Keratinocyte (primary cell): ENCODE data around the gene SP5. TPM values are rescaled to one million over a fixed set of nuclear protein-coding genes. Genes with fewer than 3 reads are reported as not detected.
"Not testable (repeated sequence)": the region's sequence is repeated elsewhere in the genome, so short reads cannot be mapped to it uniquely, and the experiment has no call there.

Source experiments
- DNase-seq: peaks from one replicate; pipeline ENCODE4 v3.0.0-alpha.2; 2011; ENCODE audit warnings: low read depth, missing footprints, low spot score
- FAIRE-seq: peaks from 2 replicates; lab custom pipeline; 2011; peaks lifted over from hg19 to GRCh38; lab: Jason Lieb, UNC
- H2AFZ ChIP-seq: 2 replicates; pipeline ENCODE4 v1.6.0; 2012; ENCODE audit warnings: low read length, control low read depth, inconsistent platforms; ENCODE audit not compliant: control insufficient read depth
- H3K27ac ChIP-seq: 2 replicates; pipeline ENCODE4 v1.5.1; 2011; ENCODE audit warnings: low read length; ENCODE audit not compliant: control insufficient read depth, insufficient read depth
- H3K27me3 ChIP-seq: 3 replicates; pipeline ENCODE4 v1.6.0; 2011; ENCODE audit warnings: low read length; ENCODE audit not compliant: control insufficient read depth, insufficient read depth; ENCODE audit errors: extremely low read depth
- H3K36me3 ChIP-seq, 2 experiments: 2 replicates in 1 of 2; 3 replicates in 1 of 2; pipeline ENCODE4 v1.5.1; 2011; ENCODE audit warnings: low read length in 2 of 2, mild to moderate bottlenecking in 1 of 2; ENCODE audit not compliant: control insufficient read depth in 2 of 2, insufficient read depth in 2 of 2; ENCODE audit errors: extremely low read depth in 1 of 2
- H3K4me1 ChIP-seq: 3 replicates; pipeline ENCODE4 v1.5.1; 2011; ENCODE audit warnings: low read length; ENCODE audit not compliant: control insufficient read depth, insufficient read depth; ENCODE audit errors: extremely low read depth
- H3K4me2 ChIP-seq: 3 replicates; pipeline ENCODE4 v1.6.0; 2011; ENCODE audit warnings: low read depth, low read length; ENCODE audit not compliant: control insufficient read depth, insufficient read depth; ENCODE audit errors: extremely low read depth
- H3K4me3 ChIP-seq, 3 experiments: fragments of 200-600 bp in 1 of 3; sonication (generic) in 1 of 3; 2 replicates in 2 of 3; 3 replicates in 1 of 3; pipeline ENCODE4 v1.5.1; 2011 to 2016; ENCODE audit warnings: low read length in 3 of 3, mild to moderate bottlenecking in 3 of 3, control low read depth in 2 of 3, inconsistent platforms in 1 of 3, low read depth in 1 of 3, mixed read lengths in 1 of 3, mixed run types in 1 of 3, moderate library complexity in 1 of 3; ENCODE audit not compliant: control insufficient read depth in 2 of 3, insufficient read depth in 2 of 3; ENCODE audit errors: extremely low read depth in 1 of 3
- H3K79me2 ChIP-seq: 2 replicates; pipeline ENCODE4 v1.6.0; 2012; ENCODE audit warnings: low read length; ENCODE audit not compliant: control insufficient read depth, insufficient read depth
- H3K9ac ChIP-seq: 3 replicates; pipeline ENCODE4 v1.6.0; 2011; ENCODE audit warnings: low read length; ENCODE audit not compliant: control insufficient read depth, insufficient read depth; ENCODE audit errors: extremely low read depth
- H3K9me1 ChIP-seq: 3 replicates; pipeline ENCODE4 v1.6.0; 2011; ENCODE audit warnings: low read length; ENCODE audit not compliant: control insufficient read depth, insufficient read depth; ENCODE audit errors: extremely low read depth
- H3K9me3 ChIP-seq: 2 replicates; pipeline ENCODE4 v1.5.1; 2012; ENCODE audit warnings: low read depth, low read length; ENCODE audit not compliant: control insufficient read depth
- H4K20me1 ChIP-seq: 3 replicates; pipeline ENCODE4 v1.6.0; 2011; ENCODE audit warnings: low read length; ENCODE audit not compliant: control insufficient read depth, insufficient read depth; ENCODE audit errors: extremely low read depth
- EZH2 ChIP-seq: IDR thresholded peaks from one replicate; pipeline ENCODE4 v1.6.1; 2012; ENCODE audit warnings: inconsistent platforms, mild to moderate bottlenecking, low read length, moderate library complexity
- dilution Hi-C: fragments of 300-500 bp; cut with MboI; formaldehyde crosslinking; loops from one replicate; pipeline ENCODE4 v1.7.0; 2020; ENCODE audit warnings: low sequenced_read_pairs; ENCODE audit not compliant: extremely low pct_ligation_motif_present
- polyA plus RNA-seq, 5 experiments: library from polyadenylated mRNA; depleted of rRNA in 3 of 5; stranded (reverse) in 3 of 5; stranded (forward) in 1 of 5; unstranded in 1 of 5; fragments of >200 nt; gene quantifications; 1 replicate in 1 of 5; 2 replicates in 3 of 5; 3 replicates in 1 of 5; pipeline versions ENCODE4 v1.2.1 to v1.2.3, GENCODE V29; 2011 to 2012; ENCODE audit warnings: missing spikeins in 2 of 5, low read depth in 1 of 5, low replicate concordance in 1 of 5
- TF ChIP-seq, protein P1 (sequence below), 3 experiments: IDR thresholded peaks in 1 of 3; conservative IDR thresholded peaks in 1 of 3; optimal IDR thresholded peaks in 1 of 3; 2 replicates in 2 of 3; 3 replicates in 1 of 3; pipeline versions ENCODE3 to v1.5.1; 2011; ENCODE audit warnings: low read length in 3 of 3, mild to moderate bottlenecking in 3 of 3, moderate library complexity in 2 of 3, control low read depth in 1 of 3, inconsistent platforms in 1 of 3; ENCODE audit not compliant: insufficient read depth in 2 of 3; ENCODE audit errors: extremely low read depth in 1 of 3

Gene SP5
- polyA plus RNA-seq, 1 donor (not counting 4 experiments of a cell fraction or from before 2014, with no cell fraction given) = not detected

DNA sequence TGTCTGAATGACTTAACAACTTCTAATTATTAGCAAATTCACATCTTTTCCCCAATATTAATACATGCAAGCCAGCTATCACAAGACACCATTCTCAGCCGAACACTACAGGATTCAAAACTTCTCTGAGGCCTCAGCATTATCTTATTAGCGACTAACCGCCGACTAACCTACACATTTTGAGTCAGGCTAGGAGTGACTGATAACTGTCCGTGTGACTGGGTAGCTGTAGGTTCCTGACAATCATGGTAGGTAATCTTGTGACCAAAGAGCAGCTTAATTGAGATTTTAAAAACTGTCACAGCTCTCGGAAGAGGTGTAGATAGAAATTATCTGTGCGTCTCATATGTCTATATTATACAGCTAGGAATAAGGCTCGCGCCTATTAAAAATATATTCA, 44.1 kb upstream of the SP5 start:
- dilution Hi-C loops = no loop called here
- TF ChIP-seq, protein P1, sequence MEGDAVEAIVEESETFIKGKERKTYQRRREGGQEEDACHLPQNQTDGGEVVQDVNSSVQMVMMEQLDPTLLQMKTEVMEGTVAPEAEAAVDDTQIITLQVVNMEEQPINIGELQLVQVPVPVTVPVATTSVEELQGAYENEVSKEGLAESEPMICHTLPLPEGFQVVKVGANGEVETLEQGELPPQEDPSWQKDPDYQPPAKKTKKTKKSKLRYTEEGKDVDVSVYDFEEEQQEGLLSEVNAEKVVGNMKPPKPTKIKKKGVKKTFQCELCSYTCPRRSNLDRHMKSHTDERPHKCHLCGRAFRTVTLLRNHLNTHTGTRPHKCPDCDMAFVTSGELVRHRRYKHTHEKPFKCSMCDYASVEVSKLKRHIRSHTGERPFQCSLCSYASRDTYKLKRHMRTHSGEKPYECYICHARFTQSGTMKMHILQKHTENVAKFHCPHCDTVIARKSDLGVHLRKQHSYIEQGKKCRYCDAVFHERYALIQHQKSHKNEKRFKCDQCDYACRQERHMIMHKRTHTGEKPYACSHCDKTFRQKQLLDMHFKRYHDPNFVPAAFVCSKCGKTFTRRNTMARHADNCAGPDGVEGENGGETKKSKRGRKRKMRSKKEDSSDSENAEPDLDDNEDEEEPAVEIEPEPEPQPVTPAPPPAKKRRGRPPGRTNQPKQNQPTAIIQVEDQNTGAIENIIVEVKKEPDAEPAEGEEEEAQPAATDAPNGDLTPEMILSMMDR (optimal IDR thresholded peaks at IDR 0.05 in 1 of 3, IDR thresholded peaks at IDR 0.05 in 1 of 3, conservative IDR thresholded peaks at IDR 0.05 in 1 of 3; ENCODE audit: extremely low read depth in 1 of 3, insufficient read depth in 2 of 3, low read length in 3 of 3) = no peak
- no peak for TF ChIP-seq EZH2
- Histone ChIP-seq H3K9me1 (no peaks in the 10 kb centered on the region), H3K27ac (no peak overlapping the region), H2AFZ (no peak overlapping the region), H3K36me3 (no peaks in the 10 kb centered on the region), H3K27me3 (no peaks in the 10 kb centered on the region), H3K4me2 (no peak overlapping the region), H3K4me1 (no peaks in the 10 kb centered on the region), H3K9me3 (no peaks in the 10 kb centered on the region), H3K4me3 (no peak overlapping the region), H4K20me1 (no peaks in the 10 kb centered on the region), H3K9ac (no peak overlapping the region), H3K79me2 (no peaks in the 10 kb centered on the region)
- DNase-seq (no peak), FAIRE-seq (no peak)

DNA sequence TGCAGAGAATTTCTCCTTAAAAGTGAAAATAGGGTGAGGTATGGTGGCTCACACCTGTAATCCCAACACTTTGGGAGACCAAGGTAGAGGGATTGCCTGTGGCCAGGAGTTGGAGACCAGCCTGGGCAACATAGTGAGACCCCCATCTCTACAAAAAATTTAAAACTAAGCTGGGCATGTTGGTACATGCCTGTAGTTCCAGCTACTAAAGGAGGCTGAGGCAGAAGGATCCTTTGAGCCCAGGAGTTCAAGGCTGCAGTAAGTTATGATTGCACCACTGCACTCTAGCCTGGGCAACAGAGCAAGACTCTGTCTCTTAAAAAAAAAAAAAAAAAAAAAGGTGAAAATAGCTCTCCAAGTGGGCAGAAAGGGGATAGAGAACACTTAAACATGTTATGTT, 40.9 kb upstream of the SP5 start:
- dilution Hi-C loops, H3K9me3 ChIP-seq, H3K4me2 ChIP-seq, H3K36me3 ChIP-seq, H3K9me1 ChIP-seq, H3K4me3 ChIP-seq, H3K79me2 ChIP-seq, H3K4me1 ChIP-seq, FAIRE-seq, H3K27me3 ChIP-seq, DNase-seq, H3K27ac ChIP-seq, H2AFZ ChIP-seq, H3K9ac ChIP-seq, H4K20me1 ChIP-seq: not testable (repeated sequence)

DNA sequence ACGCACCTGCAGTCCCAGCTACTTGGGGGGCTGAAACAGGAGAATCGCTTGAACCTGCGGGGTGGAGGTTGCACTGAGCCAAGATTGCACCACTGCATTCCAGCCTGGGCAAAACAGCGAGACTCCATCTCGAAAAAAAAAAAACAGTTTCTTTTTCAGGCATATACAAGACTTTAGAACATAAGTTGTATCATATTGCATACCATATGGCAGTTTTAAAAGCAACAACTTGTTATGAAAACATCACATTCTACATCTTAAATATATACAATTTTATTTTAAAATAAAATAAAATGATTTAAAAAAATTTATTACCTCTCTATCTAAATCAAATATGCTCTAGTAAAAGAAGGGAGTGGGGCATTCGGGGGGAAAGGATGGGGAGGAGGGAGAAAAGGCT, 39.4 kb upstream of the SP5 start:
- Histone ChIP-seq H3K9me1 (no peaks in the 10 kb centered on the region), H3K4me1 (no peaks in the 10 kb centered on the region), H3K9me3 (no peaks in the 10 kb centered on the region), H3K36me3 (no peaks in the 10 kb centered on the region), H3K9ac (no peak overlapping the region), H3K79me2 (no peaks in the 10 kb centered on the region), H2AFZ (no peak overlapping the region), H3K4me3 (no peak overlapping the region), H4K20me1 (no peaks in the 10 kb centered on the region), H3K4me2 (no peak overlapping the region), H3K27ac (no peak overlapping the region), H3K27me3 (no peaks in the 10 kb centered on the region)
- dilution Hi-C loops = no loop called here
- DNase-seq = no peak
- no peak for FAIRE-seq
- TF ChIP-seq, protein P1 (optimal IDR thresholded peaks at IDR 0.05 in 1 of 3, IDR thresholded peaks at IDR 0.05 in 1 of 3, conservative IDR thresholded peaks at IDR 0.05 in 1 of 3; ENCODE audit: extremely low read depth in 1 of 3, insufficient read depth in 2 of 3, low read length in 3 of 3) = no peak
- TF ChIP-seq EZH2 = no peak
